Gastroesophageal sphincter (tissue), 3 donors: ENCODE measurements around the gene ERC1.

Source experiments
- POLR2AphosphoS5 ChIP-seq: sonication (generic); formaldehyde crosslinking; IDR thresholded peaks from one replicate; pipeline ENCODE4 v1.6.1; 2017; ENCODE audit warnings: antibody characterized with exemption
- TF ChIP-seq, protein P1 (sequence below), 4 experiments: fragments of 200-600 bp in 2 of 4; fragments of 450-650 bp in 2 of 4; sonication (generic) in 1 of 4; IDR thresholded peaks; one replicate each; pipeline ENCODE4 v1.5.1; 2017 to 2019; ENCODE audit warnings: antibody characterized with exemption in 4 of 4, mild to moderate bottlenecking in 2 of 4, moderate library complexity in 2 of 4

DNA sequence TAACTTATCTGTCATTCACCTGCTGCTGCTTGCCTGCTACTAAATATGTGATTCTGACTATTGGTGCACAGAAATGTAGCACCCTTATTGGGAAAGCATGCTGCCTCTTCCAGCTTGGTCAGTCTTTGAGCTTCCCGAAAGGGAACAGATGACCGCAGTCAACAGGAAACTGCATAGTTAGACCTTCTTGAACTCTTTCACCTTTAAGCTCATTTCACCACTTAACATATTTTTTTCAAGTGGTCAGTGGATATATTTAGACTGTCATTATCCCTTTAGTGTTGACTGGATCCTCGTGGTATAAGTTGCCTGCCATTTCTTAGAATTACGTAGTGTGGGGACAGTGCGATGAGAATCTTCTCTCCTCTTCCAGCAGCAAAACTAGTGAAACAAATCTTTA lies 378.4 kb downstream of the ERC1 start:
- TF ChIP-seq, protein P1, sequence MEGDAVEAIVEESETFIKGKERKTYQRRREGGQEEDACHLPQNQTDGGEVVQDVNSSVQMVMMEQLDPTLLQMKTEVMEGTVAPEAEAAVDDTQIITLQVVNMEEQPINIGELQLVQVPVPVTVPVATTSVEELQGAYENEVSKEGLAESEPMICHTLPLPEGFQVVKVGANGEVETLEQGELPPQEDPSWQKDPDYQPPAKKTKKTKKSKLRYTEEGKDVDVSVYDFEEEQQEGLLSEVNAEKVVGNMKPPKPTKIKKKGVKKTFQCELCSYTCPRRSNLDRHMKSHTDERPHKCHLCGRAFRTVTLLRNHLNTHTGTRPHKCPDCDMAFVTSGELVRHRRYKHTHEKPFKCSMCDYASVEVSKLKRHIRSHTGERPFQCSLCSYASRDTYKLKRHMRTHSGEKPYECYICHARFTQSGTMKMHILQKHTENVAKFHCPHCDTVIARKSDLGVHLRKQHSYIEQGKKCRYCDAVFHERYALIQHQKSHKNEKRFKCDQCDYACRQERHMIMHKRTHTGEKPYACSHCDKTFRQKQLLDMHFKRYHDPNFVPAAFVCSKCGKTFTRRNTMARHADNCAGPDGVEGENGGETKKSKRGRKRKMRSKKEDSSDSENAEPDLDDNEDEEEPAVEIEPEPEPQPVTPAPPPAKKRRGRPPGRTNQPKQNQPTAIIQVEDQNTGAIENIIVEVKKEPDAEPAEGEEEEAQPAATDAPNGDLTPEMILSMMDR (IDR thresholded peaks at IDR 0.05) = no peak
- TF ChIP-seq POLR2AphosphoS5 = no peak
